Stomach (tissue), 9 donors: ENCODE data around the gene ARFGEF3. TPM values are rescaled to one million over a fixed set of nuclear protein-coding genes. Genes with fewer than 3 reads are reported as not detected.

Source experiments
- DNase-seq, 2 donors: peaks; one replicate each; pipeline versions ENCODE4 v3.0.0 to v3.0.0-alpha.2; 2013 to 2019
- H3K27ac ChIP-seq, 5 donors: fragments of 200-600 bp in 4 of 5; sonication (generic) in 4 of 5; one replicate each; pipeline ENCODE4 v1.5.1; 2013 to 2019; ENCODE audit warnings: mild to moderate bottlenecking in 1 of 5, moderate library complexity in 1 of 5
- H3K27me3 ChIP-seq, 3 donors: fragments of 200-600 bp; sonication (generic); one replicate each; pipeline ENCODE4 v1.5.1; 2017 to 2019; ENCODE audit warnings: mixed run types in 1 of 3
- H3K36me3 ChIP-seq, 4 donors: fragments of 200-600 bp; sonication (generic); 1 replicate in 3 of 4; 2 replicates in 1 of 4; pipeline ENCODE4 v1.5.1; 2016 to 2019
- H3K4me1 ChIP-seq, 4 donors: fragments of 200-600 bp; sonication (generic); one replicate each; pipeline ENCODE4 v1.5.1; 2016 to 2019
- H3K4me3 ChIP-seq, 4 donors: fragments of 200-600 bp; sonication (generic) in 3 of 4; one replicate each; pipeline ENCODE4 v1.5.1; 2016 to 2019; ENCODE audit warnings: mild to moderate bottlenecking in 1 of 4
- H3K9me3 ChIP-seq, 4 donors: fragments of 200-600 bp; sonication (generic); one replicate each; pipeline ENCODE4 v1.5.1; 2016 to 2019
- EP300 ChIP-seq: sonication (generic); formaldehyde crosslinking; IDR thresholded peaks from one replicate; pipeline ENCODE4 v1.6.1; 2017; ENCODE audit warnings: antibody characterized with exemption
- POLR2A ChIP-seq, 4 donors: fragments of 450-650 bp; IDR thresholded peaks; one replicate each; pipeline ENCODE4 v1.6.1; 2016; ENCODE audit warnings: antibody characterized with exemption in 4 of 4, control low read depth in 2 of 4, mild to moderate bottlenecking in 1 of 4, moderate library complexity in 1 of 4
- POLR2AphosphoS5 ChIP-seq, 3 donors: sonication (generic); formaldehyde crosslinking; IDR thresholded peaks; one replicate each; pipeline ENCODE4 v1.6.1; 2016; ENCODE audit warnings: antibody characterized with exemption in 3 of 3
- WGBS, 5 donors: extraction: QIAGEN DNeasy Blood & Tissue Kit in 3 of 5; methylation state at CpG; one replicate each; pipeline versions ENCODE4 v1.1.5 to v1.1.7; 2013 to 2018; 5-methylcytosine and 5-hydroxymethylcytosine counted together
- intact Hi-C: fragments of 100-400 bp; cut with DNase I; formaldehyde crosslinking; loops from one replicate; pipeline ENCODE4 v1.15.1; 2023; ENCODE audit warnings: low total_unique reads
- polyA plus RNA-seq, 3 donors: library from polyadenylated mRNA; stranded (reverse); fragments of 200-250 nt; gene quantifications; one replicate each; pipeline ENCODE4 v1.2.3, GENCODE V29; 2013
- total RNA-seq, 5 donors: library from RNA; depleted of rRNA; stranded (reverse); fragments of >200 nt; gene quantifications; one replicate each; pipeline versions ENCODE4 v1.1.0 to v1.2.3, GENCODE V29; 2014 to 2016
- TF ChIP-seq, protein P1 (sequence below), 7 experiments: fragments of 450-650 bp in 4 of 7; fragments of 200-600 bp in 3 of 7; sonication (generic) in 3 of 7; IDR thresholded peaks; one replicate each; pipeline ENCODE4 v1.5.1; 2016 to 2019; ENCODE audit warnings: antibody characterized with exemption in 7 of 7, control low read depth in 2 of 7, mild to moderate bottlenecking in 1 of 7
- donor health status: healthy with polysubstance abuse.
- donor health status: Bipolar disorder and iron deficiency.
- donor health status: healthy.

Gene ARFGEF3
- total and polyA plus RNA-seq, 8 donors, result 3.2 to 44.6 (median 13.2) TPM

GRCh38 chr6:138377042-138377441 lies 215.3 kb downstream of the ARFGEF3 start:
- H3K9me3 ChIP-seq, result no peaks in the 10 kb centered on the region
- intact Hi-C loops, result no loop called here
- H3K4me1 ChIP-seq, result peaks cover 0 to 12% (median 0%) of the 10 kb centered on the region in 4 donors
- DNase-seq, result no peak
- no peaks in the 10 kb centered on the region for H3K36me3 ChIP-seq
- TF ChIP-seq, protein P1, sequence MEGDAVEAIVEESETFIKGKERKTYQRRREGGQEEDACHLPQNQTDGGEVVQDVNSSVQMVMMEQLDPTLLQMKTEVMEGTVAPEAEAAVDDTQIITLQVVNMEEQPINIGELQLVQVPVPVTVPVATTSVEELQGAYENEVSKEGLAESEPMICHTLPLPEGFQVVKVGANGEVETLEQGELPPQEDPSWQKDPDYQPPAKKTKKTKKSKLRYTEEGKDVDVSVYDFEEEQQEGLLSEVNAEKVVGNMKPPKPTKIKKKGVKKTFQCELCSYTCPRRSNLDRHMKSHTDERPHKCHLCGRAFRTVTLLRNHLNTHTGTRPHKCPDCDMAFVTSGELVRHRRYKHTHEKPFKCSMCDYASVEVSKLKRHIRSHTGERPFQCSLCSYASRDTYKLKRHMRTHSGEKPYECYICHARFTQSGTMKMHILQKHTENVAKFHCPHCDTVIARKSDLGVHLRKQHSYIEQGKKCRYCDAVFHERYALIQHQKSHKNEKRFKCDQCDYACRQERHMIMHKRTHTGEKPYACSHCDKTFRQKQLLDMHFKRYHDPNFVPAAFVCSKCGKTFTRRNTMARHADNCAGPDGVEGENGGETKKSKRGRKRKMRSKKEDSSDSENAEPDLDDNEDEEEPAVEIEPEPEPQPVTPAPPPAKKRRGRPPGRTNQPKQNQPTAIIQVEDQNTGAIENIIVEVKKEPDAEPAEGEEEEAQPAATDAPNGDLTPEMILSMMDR (IDR thresholded peaks at IDR 0.05), result no peak
- no peak for TF ChIP-seq POLR2AphosphoS5 (IDR thresholded peaks at IDR 0.05)
- no peak for TF ChIP-seq EP300
- TF ChIP-seq POLR2A (IDR thresholded peaks at IDR 0.05), result no peak
- no peak overlapping the region for H3K4me3 ChIP-seq
- no peak overlapping the region for H3K27ac ChIP-seq
- no peaks in the 10 kb centered on the region for H3K27me3 ChIP-seq

GRCh38 chr6:138377844-138378243 lies 216.1 kb downstream of the ARFGEF3 start, which contains the start of gene SMIM28:
Gene SMIM28, plus strand, starts transcription at chr6:138377905. Its CDS starts 168 bp downstream, at chr6:138378073.
- no peak within 1 kb of the TSS for H3K27ac ChIP-seq
- WGBS, 5 donors, result 73 to 83% (median 79%) methylated on average over 6 of the region's 6 CpGs

DNA sequence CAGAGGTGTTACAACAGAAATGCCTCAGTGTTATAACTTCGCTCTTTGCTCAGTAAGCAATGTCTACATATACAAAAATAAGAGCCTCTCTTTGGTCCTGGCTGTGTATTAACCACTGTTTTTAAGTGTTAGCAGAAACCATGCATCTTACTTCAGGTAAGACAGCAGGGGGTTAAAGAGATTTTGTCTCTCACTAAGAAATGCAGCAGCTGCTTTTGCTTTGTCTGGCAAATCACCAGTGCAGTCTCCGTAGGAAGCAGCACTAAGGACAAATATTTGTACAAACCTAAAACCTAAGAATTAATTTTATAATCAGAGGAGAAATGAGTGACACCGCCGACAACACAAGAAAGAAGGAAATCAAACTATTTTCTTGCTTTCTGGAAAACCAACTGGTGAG lies 216.7 kb downstream of the ARFGEF3 start:
- TF ChIP-seq, protein P1 (IDR thresholded peaks at IDR 0.05), result no peak
- no peak for TF ChIP-seq EP300
- TF ChIP-seq POLR2A (IDR thresholded peaks at IDR 0.05), result no peak
- no peak for TF ChIP-seq POLR2AphosphoS5 (IDR thresholded peaks at IDR 0.05)
- DNase-seq, result no peak
- Histone ChIP-seq H3K9me3 (no peaks in the 10 kb centered on the region), H3K27me3 (no peaks in the 10 kb centered on the region), H3K36me3 (no peaks in the 10 kb centered on the region), H3K4me1 (peaks cover 0 to 7% (median 0%) of the 10 kb centered on the region in 4 donors), H3K27ac (no peak overlapping the region), H3K4me3 (no peak overlapping the region)
- 24 to 53% (median 39%) methylated on average over 4 of the region's 4 CpGs for WGBS, 5 donors
- intact Hi-C loops, result no loop called here

More at GRCh38 chr6:138377844-138378243, 216.1 kb downstream of the ARFGEF3 start, which contains the start of gene SMIM28:
- Histone ChIP-seq H3K9me3 (no peaks in the 10 kb centered on the region), H3K36me3 (no peaks in the 10 kb centered on the region), H3K4me1 (peaks cover 0 to 9% (median 0%) of the 10 kb centered on the region in 4 donors), H3K4me3 (no peak within 1 kb of the TSS), H3K27me3 (no peaks in the 10 kb centered on the region)
- DNase-seq, result peak in 1 of 2 donors; percentile 20
- TF ChIP-seq EP300 (no peak), POLR2A (IDR thresholded peaks at IDR 0.05) (no peak), POLR2AphosphoS5 (IDR thresholded peaks at IDR 0.05) (no peak)
- TF ChIP-seq, protein P1 (IDR thresholded peaks at IDR 0.05), result no peak
- intact Hi-C loops, result no loop called here

DNA sequence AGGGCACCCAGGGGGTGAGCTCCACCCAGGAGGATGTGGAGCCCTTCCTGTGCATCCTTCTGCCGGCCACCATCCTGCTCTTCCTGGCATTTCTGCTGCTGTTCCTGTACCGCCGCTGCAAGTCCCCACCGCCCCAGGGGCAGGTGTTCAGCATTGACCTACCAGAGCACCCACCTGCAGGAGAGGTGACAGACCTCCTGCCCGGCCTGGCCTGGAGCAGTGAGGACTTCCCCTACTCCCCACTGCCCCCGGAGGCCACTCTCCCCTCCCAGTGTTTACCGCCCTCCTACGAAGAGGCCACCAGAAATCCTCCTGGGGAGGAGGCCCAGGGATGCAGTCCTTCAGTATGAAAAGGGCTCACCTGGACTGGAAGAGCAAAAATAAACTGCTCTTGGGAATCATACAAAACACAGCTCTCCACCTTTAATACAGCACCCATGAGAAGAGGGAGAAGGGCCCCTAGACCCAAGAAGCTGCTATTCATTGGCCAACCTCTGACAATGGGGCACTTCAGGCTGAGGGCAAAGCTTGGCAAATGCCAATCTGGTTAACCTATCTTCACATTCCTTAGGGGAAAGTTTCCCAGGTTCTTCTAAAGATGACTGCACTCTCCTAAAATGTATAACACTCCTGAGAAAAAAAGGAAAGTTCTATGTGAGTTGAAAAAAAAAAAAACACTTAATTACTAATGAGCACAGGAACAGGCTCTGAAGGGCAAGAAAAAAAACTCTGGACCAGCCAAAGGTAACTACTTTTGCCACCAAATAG lies 220.9 kb downstream of the ARFGEF3 start:
- 66 to 88% (median 84%) methylated on average over 4 to 8 of the region's 8 CpGs for WGBS, 5 donors
- Histone ChIP-seq H3K27ac (no peak overlapping the region), H3K27me3 (no peaks in the 10 kb centered on the region), H3K36me3 (no peaks in the 10 kb centered on the region), H3K4me1 (peaks cover 0 to 7% (median 0%) of the 10 kb centered on the region in 4 donors), H3K4me3 (no peak overlapping the region), H3K9me3 (no peaks in the 10 kb centered on the region)
- intact Hi-C loops, result no loop called here
- no peak for TF ChIP-seq EP300
- TF ChIP-seq POLR2AphosphoS5 (IDR thresholded peaks at IDR 0.05), result no peak
- TF ChIP-seq POLR2A (IDR thresholded peaks at IDR 0.05), result no peak
- TF ChIP-seq, protein P1 (IDR thresholded peaks at IDR 0.05), result no peak
- no peak for DNase-seq
